ENCODE measurements around the gene TUBGCP6. TPM values are rescaled to one million over a fixed set of nuclear protein-coding genes. Genes with fewer than 3 reads are reported as not detected.
A peak's percentile ranks its signal among the peaks of the same experiment; 100 is the strongest.

The TUBGCP6 gene
- total RNA-seq, 2 experiments from 2014 or later = 50.6 to 53.9 TPM

DNA sequence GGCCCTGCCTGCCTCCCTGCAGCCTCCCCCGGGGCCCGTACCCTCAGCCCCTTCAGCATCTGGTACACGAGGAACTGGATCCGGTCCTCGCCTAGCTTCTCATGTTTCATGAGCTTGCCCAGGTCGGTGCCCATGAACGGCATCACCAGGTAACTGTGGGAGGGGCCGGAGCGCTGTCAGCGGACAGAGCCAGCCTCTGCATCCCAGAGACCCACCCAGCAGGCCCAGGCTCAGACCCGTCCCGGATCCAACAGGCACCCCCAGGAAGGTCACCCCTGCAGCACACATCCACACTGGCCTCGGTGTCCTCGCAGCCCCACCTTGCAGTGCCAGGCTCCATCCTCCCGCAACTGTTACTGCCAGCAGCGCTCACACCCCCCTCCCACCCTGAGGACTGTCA, 12.2 kb upstream of the TUBGCP6 start:
- Mint-ChIP-seq H3K9me3 (no peaks in the 10 kb centered on the region), H3K4me1 (peaks cover 2% of the 10 kb centered on the region), H3K27ac (no peak overlapping the region), H3K4me3 (no peak overlapping the region), H3K27me3 (peaks cover 5% of the 10 kb centered on the region), H3K36me3 (ENCODE audit: low read depth) (no peaks in the 10 kb centered on the region)
- CTCF ChIA-PET = no interaction called here
- POLR2A ChIA-PET = no interaction called here
- DNase-seq = no peak

DNA sequence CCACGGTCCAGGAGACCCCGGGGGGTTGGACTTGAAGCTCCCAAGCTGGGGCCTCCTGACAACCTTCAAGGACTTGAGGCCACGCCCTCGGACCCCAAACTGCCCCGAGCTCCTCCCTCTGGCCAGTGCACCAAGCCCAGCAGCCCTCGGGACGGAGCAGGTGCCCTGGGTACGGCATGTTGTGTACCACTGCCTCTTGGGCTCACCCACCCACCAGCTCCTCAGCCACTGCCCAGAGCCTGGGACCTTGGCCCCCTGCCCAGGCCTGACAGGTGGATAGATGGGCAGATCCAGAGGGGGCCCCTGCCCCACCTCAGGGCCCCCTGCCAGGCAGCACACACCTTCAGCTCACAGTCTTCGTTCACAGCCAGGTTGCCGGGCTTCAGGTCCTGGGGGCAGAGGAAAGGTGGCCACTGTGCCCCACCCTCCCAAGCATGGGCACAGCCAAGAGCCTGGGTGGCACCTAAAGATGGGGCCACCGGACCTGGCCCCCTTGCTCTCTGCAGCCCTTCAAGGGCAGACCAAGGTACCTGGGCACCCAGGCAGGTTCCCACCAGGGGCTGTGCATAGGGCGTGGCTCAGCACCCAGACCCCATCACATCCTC, 11.5 kb upstream of the TUBGCP6 start:
- ChIA-PET POLR2A (interaction anchor here (1.0 kb wide), 1 partner anchor 13 kb away, joined by 3 read pairs; no protein-coding TSS in a partner anchor), CTCF (interaction anchor here (0.8 to 1.7 kb wide), 2 partner anchors 14 to 86 kb away, joined by 3 to 4 read pairs; no protein-coding TSS in a partner anchor)
- Mint-ChIP-seq H3K36me3 (ENCODE audit: low read depth) (no peaks in the 10 kb centered on the region), H3K4me1 (peaks cover 2% of the 10 kb centered on the region), H3K27ac (no peak overlapping the region), H3K9me3 (no peaks in the 10 kb centered on the region), H3K4me3 (no peak overlapping the region), H3K27me3 (peaks cover 3% of the 10 kb centered on the region)
- no peak for DNase-seq

DNA sequence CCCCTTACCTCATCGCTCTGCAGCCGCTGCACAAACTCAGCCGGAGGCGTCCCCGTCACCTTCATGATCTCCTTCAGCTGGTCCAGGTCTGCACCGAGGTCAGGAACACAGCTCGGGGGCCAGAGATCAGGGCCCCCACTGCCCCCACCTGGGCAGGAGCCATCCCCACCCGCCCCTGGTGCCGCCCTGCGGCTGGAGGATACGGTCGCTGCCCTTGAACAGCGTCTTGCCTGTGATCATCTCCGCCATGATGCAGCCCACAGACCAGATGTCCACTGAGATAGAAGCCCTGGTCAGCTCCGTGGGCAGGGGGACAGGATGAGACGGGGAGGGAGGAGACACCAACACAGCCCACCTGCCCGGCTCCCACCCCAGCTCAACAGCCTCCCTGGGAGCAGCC, 10.8 kb upstream of the TUBGCP6 start:
- H3K4me3 Mint-ChIP-seq = no peak overlapping the region
- peaks cover 4% of the 10 kb centered on the region for H3K4me1 Mint-ChIP-seq
- POLR2A ChIA-PET = interaction anchor here (1.0 kb wide), 1 partner anchor 12 kb away, joined by 3 read pairs; no protein-coding TSS in a partner anchor
- DNase-seq = no peak
- no peaks in the 10 kb centered on the region for H3K9me3 Mint-ChIP-seq
- H3K27ac Mint-ChIP-seq = no peak overlapping the region
- H3K27me3 Mint-ChIP-seq = peaks cover 3% of the 10 kb centered on the region
- CTCF ChIA-PET = interaction anchor here (0.8 to 1.7 kb wide), 2 partner anchors 14 to 86 kb away, joined by 3 to 4 read pairs; no protein-coding TSS in a partner anchor
- no peaks in the 10 kb centered on the region for H3K36me3 Mint-ChIP-seq (ENCODE audit: low read depth)

DNA sequence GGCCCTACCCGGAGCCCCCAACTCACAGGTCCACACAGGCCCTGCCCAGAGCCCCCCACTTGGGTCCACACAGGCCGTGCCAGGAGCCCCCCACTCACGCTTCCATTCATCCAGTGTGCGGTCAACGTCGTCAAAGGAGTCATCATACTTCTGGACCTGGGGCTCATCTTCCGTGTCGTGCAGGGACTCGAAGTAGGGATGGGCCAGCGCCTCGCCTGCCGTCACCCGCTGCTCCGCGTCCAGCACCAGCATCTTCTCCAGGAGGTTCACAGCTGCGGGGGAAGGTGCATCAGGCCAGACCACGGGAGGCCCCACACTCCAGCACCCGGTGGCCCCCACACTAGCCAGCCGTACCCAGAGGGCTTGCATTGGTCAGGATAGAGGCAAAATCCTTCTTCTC, 10.3 kb upstream of the TUBGCP6 start:
- DNase-seq = no peak
- Mint-ChIP-seq H3K9me3 (no peaks in the 10 kb centered on the region), H3K4me1 (peaks cover 9% of the 10 kb centered on the region), H3K27me3 (peaks cover 3% of the 10 kb centered on the region), H3K36me3 (ENCODE audit: low read depth) (no peaks in the 10 kb centered on the region), H3K27ac (no peak overlapping the region), H3K4me3 (no peak overlapping the region)
- ChIA-PET CTCF (interaction anchor here (1.7 kb wide), 1 partner anchor 87 kb away, joined by 4 read pairs; no protein-coding TSS in a partner anchor), POLR2A (no interaction called here)

DNA sequence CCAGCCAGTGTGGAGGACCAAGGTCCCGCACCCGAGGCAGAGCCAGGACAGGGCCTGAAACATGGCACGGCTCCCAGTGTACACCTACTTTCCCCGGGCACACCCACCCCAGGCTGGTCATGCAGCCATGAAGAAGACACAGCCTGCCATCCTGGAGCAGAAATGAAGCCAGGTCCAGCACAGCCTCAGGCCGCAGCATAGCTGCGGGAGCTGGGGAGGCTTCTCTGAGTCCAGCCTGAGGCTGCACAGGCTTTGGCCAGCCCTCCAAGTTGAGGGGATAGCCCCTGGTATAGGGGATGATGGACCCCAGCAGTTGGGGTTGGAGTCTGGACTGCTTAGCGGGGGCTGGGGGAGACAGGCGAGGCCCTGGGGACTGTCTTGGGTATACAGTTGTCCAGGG, 9.1 kb upstream of the TUBGCP6 start:
- H3K36me3 Mint-ChIP-seq (ENCODE audit: low read depth) = no peaks in the 10 kb centered on the region
- no peak overlapping the region for H3K4me3 Mint-ChIP-seq
- H3K4me1 Mint-ChIP-seq = peaks cover 14% of the 10 kb centered on the region
- no peak for DNase-seq
- ChIA-PET POLR2A (no interaction called here), CTCF (no interaction called here)
- peaks cover under 1% of the 10 kb centered on the region for H3K27me3 Mint-ChIP-seq
- no peaks in the 10 kb centered on the region for H3K9me3 Mint-ChIP-seq
- no peak overlapping the region for H3K27ac Mint-ChIP-seq

DNA sequence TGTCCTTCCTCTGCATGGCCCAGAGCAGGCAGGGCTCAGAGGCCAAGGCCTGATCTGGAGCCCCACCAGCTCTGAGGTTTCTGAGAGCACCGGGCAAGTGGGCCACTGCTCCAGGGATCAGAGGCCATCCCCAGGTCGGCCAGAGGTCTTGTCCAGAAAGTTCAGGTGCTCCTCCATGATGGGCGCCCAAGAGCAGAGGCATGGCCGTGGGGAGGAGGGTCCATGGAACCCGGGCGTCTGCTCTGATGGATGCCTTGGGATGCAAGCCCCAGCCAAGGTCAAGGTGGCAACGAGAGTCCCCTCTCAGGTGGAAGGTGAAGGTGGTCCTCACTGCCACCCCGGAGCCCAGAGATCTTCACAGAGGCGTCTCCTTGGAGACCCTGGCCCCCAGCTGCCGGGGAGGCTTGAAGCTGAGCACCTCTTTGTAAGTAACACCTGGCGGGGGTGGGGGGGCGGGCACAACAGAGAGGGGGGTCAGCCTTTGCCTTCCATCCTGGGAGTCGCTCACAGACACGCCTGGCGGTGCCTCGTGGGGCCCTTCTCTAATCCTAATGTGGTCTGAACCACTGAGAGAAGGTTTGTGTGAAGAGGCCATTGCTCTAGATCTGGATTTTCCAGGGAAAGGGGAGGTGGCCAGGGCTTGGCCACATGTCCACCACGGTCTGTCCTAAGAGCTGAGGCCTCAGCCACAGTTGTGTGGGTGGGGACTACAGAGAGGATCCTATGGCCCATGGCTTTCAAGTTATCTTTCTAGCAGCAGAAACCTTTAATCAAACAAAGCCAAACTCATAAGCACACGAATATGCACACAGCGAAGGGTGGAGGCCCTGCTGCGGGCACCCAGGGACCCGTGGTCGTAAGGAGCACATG, 8.5 kb upstream of the TUBGCP6 start:
- no peak for DNase-seq
- POLR2A ChIA-PET = interaction anchor here (3.2 kb wide), 1 partner anchor 8 kb away, joined by 21 read pairs; the partner anchor contains the start of gene MAPK12
- no peaks in the 10 kb centered on the region for H3K36me3 Mint-ChIP-seq (ENCODE audit: low read depth)

DNA sequence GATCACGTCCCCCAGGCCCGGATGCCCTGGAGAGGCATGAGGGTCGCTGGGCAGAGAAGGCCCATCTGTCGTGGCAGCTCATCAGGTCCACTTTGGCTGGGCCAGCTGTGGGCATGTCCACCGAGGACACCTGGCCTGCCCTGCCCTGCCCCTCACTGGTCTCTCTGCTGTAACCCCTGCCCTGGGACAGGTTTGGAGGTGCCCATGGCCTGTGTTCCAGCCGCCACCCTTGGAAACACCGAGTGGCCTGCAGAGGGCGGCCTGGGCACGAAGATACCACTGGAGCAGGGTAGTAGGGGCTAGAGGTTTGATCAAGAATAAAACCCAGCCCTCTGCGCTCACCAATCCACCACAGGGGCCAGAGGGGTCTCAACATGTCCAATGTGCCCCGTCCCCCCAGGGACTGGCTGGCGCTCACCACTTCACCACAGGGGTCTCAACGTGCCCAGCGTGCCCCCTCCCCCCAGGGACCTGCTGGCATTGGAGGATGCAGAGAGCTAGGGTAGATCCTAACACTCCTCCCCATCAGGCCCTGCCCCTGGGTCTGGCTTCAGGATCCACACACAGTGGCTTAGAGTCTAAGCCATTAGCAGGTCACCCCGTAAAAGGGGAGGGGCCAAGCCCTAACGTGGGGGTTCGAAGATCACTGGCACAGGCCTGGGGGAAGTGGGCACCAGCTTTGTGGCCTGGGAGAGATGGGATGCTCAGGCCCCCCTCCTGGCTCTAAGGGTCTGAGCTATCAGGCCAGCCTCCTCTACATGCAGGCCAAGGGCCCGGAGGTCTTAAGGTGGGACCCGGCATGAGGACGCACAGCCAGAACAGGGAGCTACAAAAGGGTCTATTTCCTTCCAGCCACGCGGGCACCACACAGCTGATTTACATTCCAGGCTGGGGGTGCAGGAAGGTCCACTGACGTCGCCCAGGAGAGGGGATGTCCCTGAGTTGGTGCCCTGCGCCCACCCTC, 7.5 kb upstream of the TUBGCP6 start:
- peaks cover 6% of the 10 kb centered on the region for H3K36me3 Mint-ChIP-seq (ENCODE audit: low read depth)
- peaks cover 21% of the 10 kb centered on the region for H3K4me1 Mint-ChIP-seq
- ChIA-PET POLR2A (interaction anchor here (0.8 to 3.2 kb wide), 8 partner anchors 9 to 276 kb away, joined by 3 to 21 read pairs (median 12); partner anchors contain the start of genes MAPK11, MAPK12 and SCO2), CTCF (interaction anchor here (0.9 to 3.4 kb wide), 11 partner anchors 10 to 273 kb away, joined by 3 to 25 read pairs (median 4); partner anchors contain the start of gene SCO2)
- H3K27me3 Mint-ChIP-seq = no peaks in the 10 kb centered on the region
- peak overlapping the region; percentile 21 for H3K4me3 Mint-ChIP-seq
- peak; percentile 77 for DNase-seq
- H3K9me3 Mint-ChIP-seq = no peaks in the 10 kb centered on the region
- H3K27ac Mint-ChIP-seq = no peak overlapping the region

More for the DNA sequence above, 8.5 kb upstream of the TUBGCP6 start:
- CTCF ChIA-PET = interaction anchor here (0.9 to 3.4 kb wide), 6 partner anchors 11 to 245 kb away, joined by 3 to 25 read pairs (median 6); no protein-coding TSS in a partner anchor
- H3K4me1 Mint-ChIP-seq = peaks cover 14% of the 10 kb centered on the region
- H3K4me3 Mint-ChIP-seq = no peak overlapping the region
- H3K27ac Mint-ChIP-seq = no peak overlapping the region
- no peaks in the 10 kb centered on the region for H3K9me3 Mint-ChIP-seq
- no peaks in the 10 kb centered on the region for H3K27me3 Mint-ChIP-seq

DNA sequence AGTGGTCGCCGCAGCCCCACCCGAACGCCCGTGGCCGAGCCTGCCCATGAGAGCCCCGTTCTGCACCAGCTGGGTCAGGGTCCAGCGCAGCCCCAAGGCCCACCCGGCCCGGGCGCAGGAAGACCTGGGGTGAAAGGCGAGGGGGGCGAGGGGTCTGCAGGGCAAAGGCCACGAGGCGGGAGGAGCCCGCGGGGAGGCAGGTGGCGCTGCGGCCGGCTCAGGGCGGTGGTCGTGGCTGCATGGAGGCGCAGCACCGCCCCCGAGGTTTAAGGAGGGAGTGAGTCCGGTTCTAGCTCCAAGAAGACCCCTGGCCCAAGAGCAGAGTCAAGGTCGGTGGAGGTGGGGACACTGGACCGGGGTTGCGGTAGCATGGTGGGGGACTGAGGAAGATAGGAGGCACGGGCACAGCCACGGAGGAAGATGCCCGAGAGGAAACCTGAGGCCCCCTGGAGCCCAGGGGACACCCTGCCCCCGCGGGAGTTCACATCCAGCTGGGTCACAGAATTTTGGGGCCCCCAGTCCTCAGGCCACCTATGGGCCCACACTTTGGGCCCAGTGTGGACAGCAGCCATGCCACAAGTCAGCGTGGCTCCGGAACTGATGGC, 6.8 kb upstream of the TUBGCP6 start:
- Mint-ChIP-seq H3K36me3 (ENCODE audit: low read depth) (peaks cover 8% of the 10 kb centered on the region), H3K27ac (no peak overlapping the region), H3K27me3 (no peaks in the 10 kb centered on the region), H3K4me1 (peaks cover 24% of the 10 kb centered on the region), H3K4me3 (peak overlapping the region; percentile 21), H3K9me3 (no peaks in the 10 kb centered on the region)
- ChIA-PET CTCF (interaction anchor here (0.8 to 3.4 kb wide), 15 partner anchors 9 to 369 kb away, joined by 3 to 25 read pairs (median 4); partner anchors contain the start of gene SCO2), POLR2A (interaction anchor here (0.8 to 3.2 kb wide), 13 partner anchors 10 to 369 kb away, joined by 3 to 21 read pairs (median 4); partner anchors contain the start of genes LMF2, MAPK11, MAPK12 and NCAPH2)
- no peak for DNase-seq

DNA sequence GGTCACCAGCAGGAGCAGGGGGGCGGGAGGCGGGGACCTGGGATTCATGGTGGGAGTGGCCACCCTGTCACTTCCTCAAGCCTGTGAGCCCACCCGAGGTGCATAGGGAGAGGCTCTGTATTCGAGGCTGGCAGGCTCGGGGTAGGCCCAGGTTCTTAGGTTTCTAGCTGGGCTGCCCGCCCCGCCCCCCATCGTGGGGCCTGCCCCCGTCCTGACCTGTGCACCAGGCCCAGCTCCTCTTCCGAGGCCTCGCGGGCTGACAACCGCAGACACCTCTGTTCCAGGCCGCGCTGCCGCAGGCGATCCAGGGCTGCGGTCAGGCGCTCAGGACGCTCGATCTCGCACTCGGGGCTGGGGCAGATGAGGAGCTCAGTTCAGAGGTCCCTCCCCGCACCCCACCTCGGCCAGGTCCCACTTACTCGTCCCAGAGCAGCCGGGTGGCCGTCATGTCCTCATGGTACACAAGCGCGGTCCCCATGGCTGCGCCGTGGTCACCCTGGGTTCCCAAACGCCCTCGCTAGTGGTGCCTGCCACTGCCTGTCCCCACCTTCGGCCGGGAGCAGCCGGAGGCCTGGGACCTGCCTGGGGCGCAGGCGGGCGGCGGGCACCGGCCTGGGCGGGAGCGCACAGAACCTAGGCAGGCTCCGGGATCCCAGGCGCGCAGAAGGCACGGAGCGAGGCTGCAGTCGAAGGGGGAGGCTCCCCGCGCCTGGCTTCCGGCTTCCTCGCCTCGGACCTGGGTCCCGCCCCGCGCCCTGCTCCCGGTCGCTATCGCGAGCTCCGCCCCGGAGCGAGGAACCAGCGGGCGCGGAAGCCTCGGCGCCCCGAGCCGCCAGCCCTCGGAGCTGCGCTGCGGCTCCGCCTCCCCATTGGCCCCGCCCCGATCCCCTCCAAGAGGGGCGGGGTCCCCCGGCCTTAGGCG, 6.0 kb upstream of the TUBGCP6 start, which contains the start of gene HDAC10:
TSS of gene HDAC10 (minus strand) at position 711 of the 922 bp plus-strand sequence. CDS start at position 478, 233 bp downstream.
- DNase-seq = peak; percentile 90
- Mint-ChIP-seq H3K4me1 (peaks cover 29% of the 10 kb centered on the region), H3K4me3 (peak within 1 kb of the TSS; percentile 82), H3K9me3 (no peaks in the 10 kb centered on the region), H3K27ac (peak within 1 kb of the TSS; percentile 69), H3K36me3 (ENCODE audit: low read depth) (peaks cover 8% of the 10 kb centered on the region), H3K27me3 (no peaks in the 10 kb centered on the region)
- ChIA-PET CTCF (interaction anchor here (0.6 to 3.4 kb wide), 14 partner anchors 8 to 370 kb away, joined by 3 to 25 read pairs (median 4); partner anchors contain the start of gene SCO2), POLR2A (interaction anchor here (1.0 to 3.2 kb wide), 14 partner anchors 9 to 370 kb away, joined by 3 to 21 read pairs (median 4); partner anchors contain the start of genes LMF2, MAPK11, MAPK12 and NCAPH2)

DNA sequence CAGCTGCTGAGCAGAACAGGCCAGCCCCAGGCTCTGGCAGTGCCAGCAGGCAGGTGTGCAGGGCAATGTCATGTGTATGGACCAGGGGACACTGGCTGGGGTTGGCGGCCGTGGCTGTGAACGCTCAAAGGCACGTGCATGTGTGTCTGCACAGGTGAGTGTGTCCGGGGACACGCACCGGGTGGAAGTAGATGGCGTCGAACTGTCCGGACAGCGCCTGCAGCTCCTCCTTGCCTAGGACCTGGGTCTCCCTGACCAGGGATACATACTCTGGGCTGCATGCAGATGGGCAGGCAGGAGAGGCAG, 5.4 kb upstream of the TUBGCP6 start:
- H3K9me3 Mint-ChIP-seq = no peaks in the 10 kb centered on the region
- H3K27ac Mint-ChIP-seq = peak overlapping the region; percentile 69
- H3K4me3 Mint-ChIP-seq = peak overlapping the region; percentile 82
- H3K4me1 Mint-ChIP-seq = peaks cover 33% of the 10 kb centered on the region
- POLR2A ChIA-PET = interaction anchor here (1.0 to 3.2 kb wide), 7 partner anchors 8 to 281 kb away, joined by 3 to 21 read pairs (median 13); partner anchors contain the start of genes MAPK11, MAPK12 and SCO2
- CTCF ChIA-PET = interaction anchor here (1.9 to 3.4 kb wide), 4 partner anchors 8 to 275 kb away, joined by 6 to 25 read pairs (median 10); partner anchors contain the start of gene SCO2
- DNase-seq = no peak
- peaks cover 8% of the 10 kb centered on the region for H3K36me3 Mint-ChIP-seq (ENCODE audit: low read depth)
- H3K27me3 Mint-ChIP-seq = no peaks in the 10 kb centered on the region
